HG02763 (cell line): ENCODE results near the gene GARNL3.
A peak's percentile ranks its signal among the peaks of the same experiment; 100 is the strongest.

ENCODE experiments used
- ATAC-seq: cut with Tn5 transposase; IDR thresholded peaks from one replicate; pipeline ENCODE4 v1.9.1; 2021; ENCODE audit warnings: mild to moderate bottlenecking, moderate library complexity; ENCODE audit not compliant: unreplicated experiment

GARNL3 gene

DNA sequence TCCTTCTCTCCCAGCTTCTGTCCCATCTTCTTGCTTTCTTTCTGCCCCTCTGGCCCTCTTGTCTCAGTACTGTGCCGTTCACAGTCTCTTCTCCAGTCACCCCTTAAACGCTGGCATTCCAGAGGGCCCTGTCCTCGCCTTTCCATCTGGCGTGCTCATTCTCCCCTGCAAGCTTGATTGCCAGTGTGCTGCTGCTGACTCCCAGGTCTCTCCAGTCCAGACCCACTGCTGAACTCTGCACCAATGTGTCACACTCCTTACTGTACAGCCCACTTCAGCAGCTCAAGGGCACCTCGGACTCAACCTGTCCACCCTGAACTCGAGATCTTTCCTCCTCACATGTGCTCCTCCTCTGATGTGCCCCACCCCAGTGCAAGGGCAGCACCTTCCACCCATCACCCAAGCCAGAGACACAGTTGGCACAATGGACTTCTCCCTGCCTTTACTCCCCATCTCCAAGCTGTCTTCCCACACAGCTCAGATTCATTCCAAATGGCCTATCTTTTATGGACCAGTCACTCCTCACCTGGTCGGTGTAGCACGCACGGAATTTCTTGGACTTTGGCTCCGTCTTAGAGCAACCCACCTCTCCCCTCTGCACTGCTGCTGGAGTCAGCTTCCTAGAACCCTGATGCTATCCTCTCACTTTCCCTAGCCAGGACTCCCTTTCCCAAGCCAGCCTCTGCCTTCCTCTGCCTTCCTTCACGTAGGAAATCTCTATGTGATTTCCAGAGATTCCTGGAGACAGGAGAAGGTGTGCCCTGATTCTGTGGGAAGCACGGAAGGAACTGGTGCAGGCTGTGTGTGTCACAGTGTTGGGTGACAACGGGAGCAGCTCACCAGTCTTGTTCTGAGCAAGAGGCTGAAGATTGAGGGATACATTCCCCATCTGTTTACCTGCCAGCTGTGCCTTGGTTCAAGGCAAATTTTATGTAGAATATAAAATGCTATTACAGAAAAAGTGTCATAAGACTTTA, 106.4 kb downstream of the GARNL3 start:
- no peak for ATAC-seq

DNA sequence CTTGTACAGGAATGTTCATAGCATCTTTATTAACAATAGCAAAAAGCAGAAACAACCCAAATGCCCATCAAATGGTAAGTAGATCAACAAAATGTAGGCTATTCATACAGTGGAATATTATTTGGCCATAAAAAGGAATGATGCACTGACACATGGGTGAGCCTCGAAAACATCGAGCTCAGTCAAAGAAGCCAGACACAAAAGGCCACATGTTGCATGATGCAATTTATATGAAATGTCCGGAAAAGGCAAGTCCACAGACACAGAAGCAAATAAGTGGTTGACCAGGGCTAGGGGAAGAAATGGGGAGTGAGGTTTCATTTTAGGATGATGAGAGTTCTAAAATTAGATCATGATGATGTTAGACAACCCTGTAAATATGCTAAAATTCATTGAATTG, 115.9 kb downstream of the GARNL3 start:
- no peak for ATAC-seq

DNA sequence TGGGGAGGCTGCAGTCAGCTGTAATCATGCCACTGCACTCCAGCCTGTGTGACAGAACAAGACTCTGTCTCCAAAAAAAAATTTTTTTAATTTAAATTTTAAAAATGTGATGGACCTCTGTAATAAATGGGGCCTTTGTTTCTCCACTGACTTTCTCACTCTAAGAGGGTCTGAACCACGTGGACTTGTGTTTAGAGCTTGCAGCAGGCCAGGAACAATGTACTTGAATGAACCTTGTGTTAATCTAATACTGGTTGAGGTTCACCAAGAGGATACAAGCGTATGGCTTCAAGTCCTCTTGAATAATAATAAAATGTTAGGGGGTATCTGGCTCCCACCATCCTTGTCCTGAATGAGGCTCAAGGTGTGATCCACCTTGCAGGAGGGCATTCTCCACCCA, 118.0 kb downstream of the GARNL3 start:
- ATAC-seq, result no peak

DNA sequence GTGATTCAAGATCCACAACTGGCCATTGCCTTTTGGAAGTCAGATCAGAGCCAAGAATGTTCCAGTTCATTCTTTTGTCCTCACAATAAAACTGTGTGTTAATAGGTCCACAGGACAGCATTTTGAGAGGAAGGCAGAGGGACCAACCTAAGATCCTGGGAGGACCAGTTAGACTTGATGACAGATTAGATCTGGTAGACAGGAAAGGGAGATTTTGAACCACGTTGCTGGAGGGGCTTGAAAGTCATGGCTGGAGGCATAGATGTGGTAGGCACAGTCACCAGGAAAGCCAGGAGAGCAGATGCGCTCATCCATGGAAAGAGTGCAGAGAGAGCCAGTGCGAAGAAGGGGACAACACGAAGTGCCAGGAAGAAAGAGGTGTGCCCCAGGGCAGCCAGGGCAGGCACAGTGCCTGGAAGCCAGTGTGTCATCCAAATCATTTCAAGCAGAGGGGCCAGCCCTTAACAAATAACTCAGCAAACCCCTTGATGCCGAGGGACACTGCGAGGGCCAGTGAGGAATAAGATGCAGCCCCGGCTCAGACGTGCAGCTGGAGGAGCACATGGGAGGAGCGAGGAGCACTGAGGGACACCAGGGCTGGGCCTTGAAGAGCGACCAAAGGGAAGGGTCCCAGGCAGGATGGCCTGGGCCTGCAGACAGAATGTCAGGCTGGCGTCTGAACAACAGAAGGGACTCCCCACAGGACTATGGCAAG, 119.6 kb downstream of the GARNL3 start:
- ATAC-seq, result no peak

DNA sequence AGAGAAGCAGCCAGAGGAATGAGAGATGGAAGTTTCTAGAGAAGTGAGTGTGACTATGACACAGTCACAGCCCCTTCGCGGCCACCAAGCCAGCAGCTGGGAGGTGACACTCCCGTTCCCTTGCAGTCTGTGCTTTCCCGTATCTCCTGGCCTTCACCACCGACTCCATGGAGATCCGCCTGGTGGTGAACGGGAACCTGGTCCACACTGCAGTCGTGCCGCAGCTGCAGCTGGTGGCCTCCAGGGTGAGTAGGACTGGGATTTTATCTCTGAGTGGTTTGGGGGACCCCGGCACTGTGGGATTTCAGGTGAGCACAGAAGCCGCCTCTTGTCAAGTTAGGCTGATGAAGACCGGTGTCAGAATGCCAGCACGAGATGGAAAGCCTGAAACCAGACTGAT, 120.3 kb downstream of the GARNL3 start:
- ATAC-seq, result no peak

DNA sequence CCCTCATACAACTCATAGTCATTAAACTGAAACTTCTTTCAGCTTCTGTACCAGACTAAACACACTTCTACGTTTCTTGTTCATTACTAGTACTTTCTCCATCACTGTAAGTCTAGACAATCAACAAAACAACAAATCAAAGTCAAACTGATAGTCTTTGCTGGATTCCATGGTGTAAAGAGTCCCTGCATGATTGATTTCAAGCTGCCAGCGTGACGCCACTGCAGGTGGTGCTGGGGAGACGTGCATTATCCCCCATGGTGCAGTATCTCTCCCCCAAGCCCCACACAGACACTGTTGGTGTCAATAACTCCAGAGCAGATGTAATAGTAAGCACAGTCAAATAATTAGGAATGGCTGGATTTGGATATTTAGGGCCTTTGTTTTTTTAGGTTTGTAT, 121.7 kb downstream of the GARNL3 start:
- no peak for ATAC-seq

DNA sequence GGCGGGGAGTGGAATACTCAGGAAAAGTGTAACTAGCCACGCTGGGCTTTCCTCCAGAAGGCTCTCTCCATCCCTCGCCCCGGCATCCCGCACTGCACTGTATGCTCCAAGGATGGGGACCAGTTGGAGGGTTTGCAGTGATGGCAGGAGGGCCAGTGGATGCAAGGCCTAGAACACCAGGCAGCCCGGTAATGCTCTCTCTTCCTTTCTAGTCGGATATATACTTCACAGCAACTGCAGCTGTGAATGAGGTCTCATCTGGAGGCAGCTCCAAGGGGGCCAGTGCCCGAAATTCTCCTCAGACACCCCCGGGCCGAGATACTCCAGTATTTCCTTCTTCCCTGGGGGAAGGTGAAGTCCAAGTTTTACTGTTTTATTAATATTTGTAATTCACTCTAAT, 122.4 kb downstream of the GARNL3 start:
- no peak for ATAC-seq

DNA sequence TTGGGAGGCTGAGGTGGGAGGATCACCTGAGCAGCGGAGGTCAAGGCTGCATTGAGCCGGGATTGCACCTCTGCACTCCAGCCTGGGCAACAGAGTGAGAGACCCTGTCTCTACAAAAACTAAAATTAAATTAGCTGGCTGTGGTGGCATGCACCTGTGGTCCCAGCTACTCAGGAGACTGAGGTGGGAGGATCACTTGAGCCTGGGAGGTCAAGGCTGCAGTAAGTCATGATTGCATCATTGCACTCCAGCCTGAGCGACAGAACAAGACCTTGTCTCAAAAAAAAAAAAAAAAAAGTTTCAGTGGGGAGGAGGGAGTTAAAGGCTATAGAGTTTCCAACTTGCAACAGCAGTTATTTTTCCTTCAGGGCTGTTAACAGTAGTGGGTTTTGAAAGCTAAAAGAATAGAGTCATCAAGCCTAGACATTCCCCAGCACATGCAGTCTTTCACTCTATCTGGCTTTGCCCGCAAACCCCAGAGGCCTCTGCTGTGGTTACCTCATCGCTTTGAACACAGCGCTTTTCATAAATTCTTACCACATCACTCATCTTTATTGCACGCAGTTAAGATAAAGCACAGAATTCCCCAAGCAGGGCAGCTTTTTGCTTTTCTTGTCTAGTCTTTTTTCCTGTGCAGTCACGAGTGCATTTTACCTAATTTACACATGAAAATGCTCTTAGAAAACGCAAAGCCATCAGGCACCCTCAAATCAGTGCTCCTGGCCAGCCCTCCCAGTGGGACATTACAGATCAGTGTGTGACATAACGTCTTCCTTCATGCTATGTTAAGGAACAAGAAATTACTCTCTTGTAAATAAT, 123.7 kb downstream of the GARNL3 start:
- peak; percentile 61 for ATAC-seq

DNA sequence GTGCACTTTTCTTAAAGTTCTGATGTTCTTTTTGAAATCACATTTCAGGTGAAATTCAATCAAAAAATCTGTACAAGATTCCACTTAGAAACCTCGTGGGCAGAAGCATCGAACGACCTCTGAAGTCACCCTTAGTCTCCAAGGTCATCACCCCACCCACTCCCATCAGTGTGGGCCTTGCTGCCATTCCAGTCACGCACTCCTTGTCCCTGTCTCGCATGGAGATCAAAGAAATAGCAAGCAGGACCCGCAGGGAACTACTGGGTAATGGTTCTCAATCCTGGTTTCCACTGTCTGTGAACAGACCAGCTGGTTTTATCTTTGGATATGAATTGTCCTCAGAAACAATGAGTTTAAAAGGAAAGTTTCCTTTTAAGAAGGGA, 124.3 kb downstream of the GARNL3 start:
- no peak for ATAC-seq

DNA sequence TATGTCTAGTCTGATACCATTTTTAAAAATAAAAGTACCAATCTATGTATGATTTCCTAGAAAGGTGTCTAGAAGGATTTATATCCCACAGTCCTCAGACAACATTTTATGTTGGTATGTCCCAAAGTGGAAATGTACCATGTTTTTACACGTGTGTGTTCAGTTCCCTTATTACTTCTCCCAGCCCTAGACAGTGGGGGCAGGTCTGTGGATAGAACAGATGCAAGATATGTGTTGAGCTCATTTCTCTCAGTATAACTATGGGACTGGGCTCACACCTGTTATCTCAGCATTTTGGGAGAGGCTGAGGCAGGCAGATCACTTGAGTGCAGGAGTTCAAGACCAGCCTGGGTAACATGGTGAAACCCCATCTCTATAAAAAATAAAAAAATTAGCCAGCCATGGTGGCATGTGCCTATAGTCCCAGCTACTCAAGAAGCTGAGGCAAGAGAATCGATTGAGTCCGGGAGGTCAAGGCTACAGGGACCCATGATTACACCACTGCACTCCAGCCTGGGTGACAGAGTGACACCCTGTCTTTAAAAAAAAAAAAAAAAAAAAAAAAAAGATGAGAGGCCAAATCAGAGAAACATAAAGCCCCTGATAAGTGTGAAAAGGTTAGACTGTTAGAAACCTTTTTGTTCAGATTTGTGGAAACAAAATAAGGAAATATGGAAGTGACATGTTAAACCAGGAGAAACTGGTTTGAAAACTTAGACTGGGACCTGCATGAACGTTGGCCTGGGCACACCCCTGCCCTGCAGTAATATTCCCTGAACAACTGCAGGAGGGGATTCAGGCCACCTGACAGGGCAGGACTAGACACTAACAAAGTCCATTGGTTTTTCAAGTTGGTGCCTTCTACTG, 125.0 kb downstream of the GARNL3 start:
- ATAC-seq, result no peak

DNA sequence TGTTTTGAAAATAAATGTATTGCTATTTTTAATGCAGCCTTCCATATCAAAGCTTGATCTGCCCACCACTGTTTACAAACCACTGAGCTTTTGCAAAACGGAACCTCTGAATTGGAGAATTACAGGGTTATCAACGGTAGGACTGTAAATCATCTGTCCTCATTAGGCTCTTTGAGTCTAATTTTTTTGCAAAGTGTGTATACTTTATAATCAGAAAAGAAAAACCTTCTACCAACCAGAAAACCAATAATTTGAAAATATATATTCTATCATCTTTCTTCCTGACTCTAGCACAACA, 125.6 kb downstream of the GARNL3 start:
- no peak for ATAC-seq

DNA sequence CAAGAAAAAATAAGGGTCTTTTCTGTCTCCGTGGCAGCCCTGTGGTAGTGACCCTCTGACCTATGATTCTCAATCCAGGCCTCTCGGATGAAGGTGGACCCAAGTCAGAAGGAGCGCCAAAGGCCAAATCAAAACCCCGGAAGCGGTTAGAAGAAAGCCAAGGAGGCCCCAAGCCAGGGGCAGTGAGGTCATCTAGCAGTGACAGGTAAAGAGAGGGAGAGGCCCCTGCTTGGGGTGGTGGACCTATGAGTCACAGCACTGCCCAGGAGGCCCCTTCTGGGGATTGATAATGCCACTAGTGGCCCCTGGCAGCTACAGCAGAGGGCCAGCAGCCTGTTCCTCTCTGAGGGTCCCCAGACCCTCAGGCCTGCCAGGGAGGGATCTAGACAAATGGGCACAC, 126.0 kb downstream of the GARNL3 start:
- ATAC-seq, result no peak

DNA sequence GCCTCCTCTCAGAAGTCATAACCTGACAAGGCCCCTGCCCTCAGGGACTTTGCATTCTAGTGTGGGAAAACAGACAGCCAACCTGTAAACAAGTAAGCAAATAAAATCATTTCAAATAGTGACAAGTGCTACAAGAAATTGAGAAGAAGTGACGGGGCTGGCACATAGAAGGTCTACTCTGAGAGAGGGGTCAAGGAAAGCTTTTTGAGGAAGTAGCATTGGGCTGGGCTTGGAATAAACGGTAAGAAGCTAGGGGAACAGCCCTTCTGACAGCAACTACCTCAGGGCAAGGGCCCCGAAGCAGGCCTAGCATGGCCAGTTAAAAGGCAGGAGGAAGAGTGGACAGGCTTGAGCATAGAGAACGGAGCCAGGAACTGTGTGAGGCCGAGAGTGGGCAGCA, 127.6 kb downstream of the GARNL3 start:
- ATAC-seq, result no peak

DNA sequence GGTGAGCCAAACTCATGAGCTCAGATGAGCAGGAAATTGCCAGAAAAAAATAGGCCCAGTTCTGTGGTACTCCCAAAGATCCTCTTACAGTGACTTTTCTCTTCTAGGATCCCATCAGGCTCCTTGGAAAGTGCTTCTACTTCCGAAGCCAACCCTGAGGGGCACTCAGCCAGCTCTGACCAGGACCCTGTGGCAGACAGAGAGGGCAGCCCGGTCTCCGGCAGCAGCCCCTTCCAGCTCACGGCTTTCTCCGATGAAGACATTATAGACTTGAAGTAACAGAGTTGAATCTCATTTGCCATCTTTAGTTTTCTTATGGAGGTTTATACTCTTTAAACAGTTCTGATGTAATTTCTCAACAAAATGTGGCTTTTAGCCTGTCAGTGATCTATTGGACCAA, 128.4 kb downstream of the GARNL3 start:
- ATAC-seq, result no peak

DNA sequence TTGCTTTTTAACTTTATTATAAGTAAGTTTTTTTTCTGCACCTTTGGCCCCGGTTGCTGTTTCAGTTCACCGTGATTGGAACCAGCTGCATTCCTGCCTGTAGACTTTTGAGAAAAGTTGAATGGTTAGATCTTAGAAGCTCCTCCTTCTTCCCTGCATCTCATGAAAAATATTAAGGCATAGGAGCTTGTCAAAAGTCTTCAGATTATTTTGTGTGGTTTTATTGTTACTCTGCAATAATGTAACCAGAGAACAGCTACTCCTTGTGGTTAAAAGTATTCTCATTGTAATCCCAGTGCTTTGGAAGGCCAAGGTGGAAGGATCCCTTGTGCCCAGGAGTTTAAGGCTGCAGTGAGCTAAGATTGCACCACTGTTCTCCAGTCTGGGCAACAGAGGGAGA, 129.1 kb downstream of the GARNL3 start:
- ATAC-seq, result no peak

DNA sequence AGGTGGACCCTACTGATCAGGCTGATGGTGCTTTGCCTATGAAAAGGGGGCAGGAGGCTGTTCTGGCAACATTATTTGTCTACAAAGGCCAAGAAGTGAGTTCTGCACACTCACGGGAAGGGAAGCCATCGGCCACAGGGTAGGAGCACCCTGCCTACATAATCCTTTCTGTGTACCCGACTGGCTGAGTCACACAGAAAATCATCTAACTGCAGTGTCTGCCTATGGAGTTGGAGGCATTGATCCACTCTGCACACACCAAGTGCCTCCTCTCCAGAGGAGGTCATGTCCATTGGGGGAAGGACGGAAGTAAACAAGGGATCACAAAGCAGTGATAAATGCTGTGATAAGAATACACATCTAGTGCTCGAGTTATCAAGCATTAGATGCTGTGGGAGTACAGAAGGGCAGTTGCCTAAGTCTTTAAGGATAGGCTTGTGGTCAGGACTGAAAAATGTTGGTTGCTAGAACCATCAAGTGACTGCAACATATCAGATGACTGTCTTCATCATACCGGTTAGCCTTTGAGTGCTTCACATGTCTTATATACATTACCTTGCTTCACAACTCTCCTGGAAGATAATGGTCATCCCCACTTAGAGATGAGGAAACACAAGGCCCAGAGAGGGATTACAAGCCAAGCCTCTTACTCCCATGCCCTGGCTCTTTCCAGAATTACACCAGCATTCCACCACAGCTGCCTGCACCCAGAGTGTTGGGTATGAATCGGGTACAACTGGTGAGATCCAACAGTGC, 131.1 kb downstream of the GARNL3 start:
- no peak for ATAC-seq

DNA sequence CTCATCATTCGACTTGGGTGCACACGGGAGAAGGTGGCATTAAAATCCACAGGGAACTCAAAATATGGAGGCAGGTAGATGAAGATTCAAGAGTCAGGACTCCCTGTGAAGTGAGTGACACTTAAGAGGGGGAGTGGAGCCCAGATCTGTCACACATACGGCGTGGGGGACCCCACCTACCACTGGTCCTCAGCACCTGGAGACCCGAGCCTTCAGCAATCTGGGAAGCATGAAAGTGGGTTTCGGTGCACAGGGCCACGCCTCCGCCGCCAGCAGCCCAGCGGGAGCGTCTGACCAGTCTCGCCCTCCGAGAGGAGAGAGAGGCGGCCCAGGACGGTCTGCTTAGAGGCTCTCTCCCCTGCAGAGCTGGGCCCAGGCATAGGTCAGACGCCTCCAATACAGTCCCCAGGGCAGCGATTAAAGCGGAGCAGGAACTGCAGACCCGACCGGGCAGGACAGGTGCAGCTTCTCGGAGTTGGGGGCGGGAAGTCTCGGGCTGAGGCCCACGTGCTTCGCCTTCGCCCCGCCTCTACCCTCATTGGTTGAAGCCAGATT, 131.8 kb downstream of the GARNL3 start:
- ATAC-seq, result no peak

DNA sequence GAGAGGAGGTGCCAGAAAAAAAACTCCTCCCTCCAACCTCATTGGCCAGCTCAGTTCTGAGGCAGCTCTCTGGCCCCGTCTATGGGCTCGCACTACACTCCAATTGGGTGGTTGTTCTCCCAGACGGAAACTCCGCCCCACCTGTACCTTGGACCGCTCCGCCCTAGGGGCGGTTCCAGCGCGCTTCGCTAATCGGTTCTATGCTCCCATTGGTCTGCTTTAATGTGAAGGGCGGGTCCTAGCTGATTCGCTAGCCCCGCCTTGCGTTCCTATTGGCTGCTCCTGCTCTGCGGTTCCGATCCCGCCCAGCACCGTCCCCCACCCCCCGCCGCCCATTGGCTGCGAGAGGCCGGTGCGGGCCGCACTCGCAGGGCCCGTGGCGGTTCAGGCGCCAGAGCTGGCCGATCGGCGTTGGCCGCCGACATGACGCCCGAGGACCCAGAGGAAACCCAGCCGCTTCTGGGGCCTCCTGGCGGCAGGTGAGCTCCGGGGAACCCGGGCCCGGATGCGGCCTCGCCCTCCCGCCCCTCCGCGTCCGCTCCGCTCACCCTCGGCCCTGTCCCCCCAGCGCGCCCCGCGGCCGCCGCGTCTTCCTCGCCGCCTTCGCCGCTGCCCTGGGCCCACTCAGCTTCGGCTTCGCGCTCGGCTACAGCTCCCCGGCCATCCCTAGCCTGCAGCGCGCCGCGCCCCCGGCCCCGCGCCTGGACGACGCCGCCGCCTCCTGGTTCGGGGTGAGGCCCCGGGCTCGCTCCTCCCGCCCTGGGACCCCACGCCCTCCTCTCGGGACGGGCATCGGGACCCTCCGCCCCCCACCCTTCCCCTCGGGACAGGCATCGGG, 132.5 kb downstream of the GARNL3 start, which contains the start of gene SLC2A8:
Gene SLC2A8 (plus strand): TSS at position 362 of the 838 bp plus-strand sequence. CDS start 62 bp downstream, at position 424.
- ATAC-seq, result peak; percentile 94
